TTC549 (cell line): ENCODE data around the gene EFHD1.

Experiments
- FAIRE-seq: peaks from 2 replicates; lab custom pipeline; 2012; peaks lifted over from hg19 to GRCh38; lab: Jason Lieb, UNC

Gene EFHD1

GRCh38 chr2:232633413-232634205 lies at the start of gene EFHD1:
TSS of gene EFHD1 (plus strand) at chr2:232633604. CDS start at chr2:232633705, 101 bp downstream.
- no peak for FAIRE-seq

- FAIRE-seq = no peak
Measured at GRCh38 chr2:232584238-232584637, 49.2 kb upstream of the EFHD1 start.

- FAIRE-seq = no peak
Measured at GRCh38 chr2:232586943-232587505, 46.4 kb upstream of the EFHD1 start.

GRCh38 chr2:232587512-232587911 lies 45.9 kb upstream of the EFHD1 start:
- no peak for FAIRE-seq

- FAIRE-seq = no peak
Measured at GRCh38 chr2:232588031-232588430, 45.4 kb upstream of the EFHD1 start.

GRCh38 chr2:232588680-232589585 lies 44.5 kb upstream of the EFHD1 start:
- no peak for FAIRE-seq

GRCh38 chr2:232592772-232593395 lies 40.5 kb upstream of the EFHD1 start:
- FAIRE-seq = no peak

- FAIRE-seq = no peak
Measured at GRCh38 chr2:232593982-232594381, 39.4 kb upstream of the EFHD1 start.

- no peak for FAIRE-seq
Measured at GRCh38 chr2:232597362-232598079, 35.9 kb upstream of the EFHD1 start.

- no peak for FAIRE-seq
Measured at GRCh38 chr2:232598293-232598692, 35.1 kb upstream of the EFHD1 start.

- FAIRE-seq = no peak
Measured at GRCh38 chr2:232600053-232600773, 33.2 kb upstream of the EFHD1 start.

- FAIRE-seq = no peak
Measured at GRCh38 chr2:232603283-232603682, 30.1 kb upstream of the EFHD1 start.

- no peak for FAIRE-seq
Measured at GRCh38 chr2:232604535-232604934, 28.9 kb upstream of the EFHD1 start.

GRCh38 chr2:232607011-232607410 lies 26.4 kb upstream of the EFHD1 start:
- no peak for FAIRE-seq

GRCh38 chr2:232609607-232610006 lies 23.8 kb upstream of the EFHD1 start:
- FAIRE-seq = no peak

GRCh38 chr2:232610081-232610480 lies 23.3 kb upstream of the EFHD1 start:
- FAIRE-seq = no peak

- no peak for FAIRE-seq
Measured at GRCh38 chr2:232611061-232611460, 22.3 kb upstream of the EFHD1 start.

- no peak for FAIRE-seq
Measured at GRCh38 chr2:232611559-232612218, 21.7 kb upstream of the EFHD1 start.

GRCh38 chr2:232613538-232614134 lies 19.8 kb upstream of the EFHD1 start:
- no peak for FAIRE-seq

GRCh38 chr2:232615339-232615738 lies 18.1 kb upstream of the EFHD1 start:
- no peak for FAIRE-seq
